Epithelial cell of esophagus (primary cell): ENCODE measurements around the gene RFT1.

Source experiments
- DNase-seq: peaks from one replicate; pipeline ENCODE4 v3.0.0; 2010; ENCODE audit warnings: low read depth
- H3K4me3 ChIP-seq: 2 replicates; pipeline ENCODE4 v1.5.1; 2011; ENCODE audit warnings: mild to moderate bottlenecking, low read length, control low read depth
- TF ChIP-seq, protein P1 (sequence below): IDR thresholded peaks from 2 replicates; pipeline ENCODE4 v1.5.1; 2011; ENCODE audit warnings: low read depth, mild to moderate bottlenecking, low read length, control low read depth, inconsistent platforms; ENCODE audit not compliant: insufficient read depth; ENCODE audit errors: missing control alignments

Gene RFT1

DNA sequence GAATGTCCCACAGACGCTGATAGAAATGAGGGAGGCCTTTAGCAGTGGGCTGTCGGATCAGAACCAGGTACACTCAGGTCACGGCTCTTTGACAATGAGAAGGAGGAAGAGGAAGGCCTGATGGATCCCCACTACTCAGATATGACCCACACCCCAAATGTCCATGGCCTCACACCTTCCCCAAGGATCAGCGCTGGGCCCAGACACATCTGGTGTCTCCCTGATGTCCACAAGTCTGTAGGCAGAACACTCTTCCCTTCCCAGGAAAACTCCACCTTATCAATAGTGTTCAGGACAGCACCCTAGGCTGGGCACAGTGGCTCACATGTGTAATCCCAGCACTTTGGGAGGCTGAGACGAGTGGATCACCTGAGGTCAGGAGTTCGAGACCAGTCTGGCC lies 51.1 kb downstream of the RFT1 start:
- TF ChIP-seq, protein P1, sequence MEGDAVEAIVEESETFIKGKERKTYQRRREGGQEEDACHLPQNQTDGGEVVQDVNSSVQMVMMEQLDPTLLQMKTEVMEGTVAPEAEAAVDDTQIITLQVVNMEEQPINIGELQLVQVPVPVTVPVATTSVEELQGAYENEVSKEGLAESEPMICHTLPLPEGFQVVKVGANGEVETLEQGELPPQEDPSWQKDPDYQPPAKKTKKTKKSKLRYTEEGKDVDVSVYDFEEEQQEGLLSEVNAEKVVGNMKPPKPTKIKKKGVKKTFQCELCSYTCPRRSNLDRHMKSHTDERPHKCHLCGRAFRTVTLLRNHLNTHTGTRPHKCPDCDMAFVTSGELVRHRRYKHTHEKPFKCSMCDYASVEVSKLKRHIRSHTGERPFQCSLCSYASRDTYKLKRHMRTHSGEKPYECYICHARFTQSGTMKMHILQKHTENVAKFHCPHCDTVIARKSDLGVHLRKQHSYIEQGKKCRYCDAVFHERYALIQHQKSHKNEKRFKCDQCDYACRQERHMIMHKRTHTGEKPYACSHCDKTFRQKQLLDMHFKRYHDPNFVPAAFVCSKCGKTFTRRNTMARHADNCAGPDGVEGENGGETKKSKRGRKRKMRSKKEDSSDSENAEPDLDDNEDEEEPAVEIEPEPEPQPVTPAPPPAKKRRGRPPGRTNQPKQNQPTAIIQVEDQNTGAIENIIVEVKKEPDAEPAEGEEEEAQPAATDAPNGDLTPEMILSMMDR, result no peak
- DNase-seq, result no peak
- no peak overlapping the region for H3K4me3 ChIP-seq

DNA sequence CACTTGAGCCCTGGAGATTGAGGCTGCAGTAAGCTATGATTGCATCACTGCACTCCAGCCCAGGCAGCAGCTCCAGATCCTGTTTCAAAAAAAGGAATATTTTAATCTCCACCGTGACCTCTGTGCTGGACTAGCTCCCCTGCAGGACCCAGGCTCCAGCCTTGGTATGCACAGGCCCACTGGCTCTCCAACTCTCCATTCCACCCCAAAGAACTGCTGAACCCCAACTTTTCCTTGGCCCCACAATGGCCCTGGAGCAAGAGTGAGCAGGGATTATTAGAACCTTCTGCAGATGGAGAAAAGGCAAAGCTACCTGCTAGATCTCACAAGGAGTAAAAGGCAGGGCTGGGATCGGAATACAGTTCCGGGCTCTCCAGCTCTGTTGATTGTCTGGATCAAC lies 51.6 kb downstream of the RFT1 start:
- no peak overlapping the region for H3K4me3 ChIP-seq
- DNase-seq, result no peak
- TF ChIP-seq, protein P1, result no peak

DNA sequence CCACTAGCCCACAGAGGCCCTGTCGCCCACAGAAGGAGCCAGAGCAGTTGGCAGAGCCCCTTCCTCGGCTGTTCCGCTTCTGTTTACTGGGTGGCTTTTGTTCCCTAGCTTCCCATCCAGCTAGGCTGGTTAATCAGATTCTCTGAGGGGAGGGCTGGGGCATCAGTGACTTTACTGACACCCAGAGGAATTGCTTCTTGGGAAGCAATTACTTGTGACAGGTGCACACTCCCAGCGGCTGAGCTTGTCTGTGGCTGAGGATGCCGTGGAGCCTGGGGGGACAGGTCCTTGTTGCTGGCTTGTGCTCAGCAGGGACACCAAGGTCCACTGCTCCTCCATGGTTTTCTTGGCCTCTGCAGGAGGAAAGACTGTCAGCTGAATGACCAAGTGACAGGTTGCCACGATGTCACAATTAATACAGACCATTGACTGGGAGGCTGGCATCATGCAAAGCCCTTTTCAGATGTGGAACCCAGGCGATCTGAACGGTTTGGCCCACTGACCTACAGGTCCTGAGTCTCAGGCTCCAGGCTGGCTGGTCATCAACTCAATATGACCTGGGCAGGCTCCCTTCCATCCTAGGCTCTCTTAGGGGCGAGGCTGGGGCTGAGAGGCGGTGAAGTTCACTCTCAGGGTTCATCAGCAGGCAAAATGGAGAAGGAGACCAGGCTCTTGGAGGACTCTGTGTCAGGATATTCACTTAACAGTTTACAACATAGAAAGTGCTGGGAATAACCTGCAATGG lies 52.6 kb downstream of the RFT1 start:
- DNase-seq, result no peak
- TF ChIP-seq, protein P1, result no peak
- H3K4me3 ChIP-seq, result no peak overlapping the region

DNA sequence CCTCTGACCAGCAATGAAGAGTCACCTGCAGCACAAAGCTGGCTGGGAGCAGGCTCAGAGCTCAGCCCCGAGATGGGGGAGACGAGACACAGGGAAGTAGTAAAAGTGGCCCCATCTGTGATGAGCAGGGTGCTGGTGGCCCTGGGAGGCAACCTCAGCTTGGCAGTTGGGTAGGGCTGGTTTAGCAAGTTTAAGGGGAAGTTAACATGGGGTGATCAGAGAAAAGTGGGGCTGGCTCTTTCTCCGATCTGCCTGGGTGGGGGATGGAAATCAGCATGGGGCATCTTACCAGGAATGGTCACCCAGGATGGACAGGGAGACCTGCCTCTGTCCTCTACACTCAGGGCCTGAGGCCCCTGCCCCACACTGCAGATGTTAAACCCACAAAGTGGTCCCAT lies 54.5 kb downstream of the RFT1 start:
- TF ChIP-seq, protein P1, result no peak
- no peak overlapping the region for H3K4me3 ChIP-seq
- no peak for DNase-seq

DNA sequence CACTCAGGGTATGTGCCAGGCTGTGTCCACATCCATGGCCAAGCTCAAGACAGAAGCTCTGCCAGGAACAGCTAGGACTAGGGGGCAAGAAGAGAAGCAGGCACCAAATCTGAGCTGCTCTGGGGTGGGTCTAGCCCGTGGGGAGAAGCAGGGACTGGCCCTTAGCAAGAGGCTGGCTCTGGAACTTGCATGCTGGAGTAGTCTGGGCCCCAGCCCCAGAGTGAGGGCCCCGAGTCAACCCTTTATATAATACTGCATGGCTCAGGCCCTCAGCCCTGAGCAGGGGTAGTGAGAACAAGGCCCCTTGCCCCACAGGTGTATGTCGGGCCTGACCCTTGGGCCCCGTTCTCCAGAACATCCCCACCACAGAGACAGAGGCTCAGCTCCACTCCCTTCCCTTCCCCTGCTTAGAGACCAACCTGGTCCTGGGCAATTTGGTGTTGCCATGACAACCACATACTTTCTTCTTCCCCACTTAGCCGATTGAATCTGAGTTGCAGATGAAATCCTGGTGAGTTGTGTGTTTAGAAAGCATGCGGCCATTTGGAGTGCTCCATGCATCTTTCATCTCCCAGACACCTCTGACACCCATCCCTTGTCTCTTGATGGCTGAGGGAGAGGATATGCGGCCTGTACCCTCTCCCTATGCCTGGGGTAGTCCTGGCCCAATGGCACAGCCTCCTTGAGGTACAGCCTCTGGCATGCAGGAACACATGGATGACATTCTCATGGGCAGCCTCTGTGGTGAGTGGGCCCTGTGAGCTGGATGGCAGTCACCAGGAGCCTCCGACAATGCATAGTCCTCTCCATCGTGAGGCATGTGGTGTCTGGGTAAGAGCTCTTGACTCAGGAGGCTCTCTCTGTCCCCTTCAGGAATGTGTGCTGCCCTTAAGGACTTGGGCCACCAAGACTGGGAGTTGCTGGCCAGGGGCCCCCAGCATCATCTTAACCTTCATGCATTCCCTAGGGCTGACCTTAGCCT lies 55.2 kb downstream of the RFT1 start:
- TF ChIP-seq, protein P1, result no peak
- DNase-seq, result no peak
- H3K4me3 ChIP-seq, result no peak overlapping the region

DNA sequence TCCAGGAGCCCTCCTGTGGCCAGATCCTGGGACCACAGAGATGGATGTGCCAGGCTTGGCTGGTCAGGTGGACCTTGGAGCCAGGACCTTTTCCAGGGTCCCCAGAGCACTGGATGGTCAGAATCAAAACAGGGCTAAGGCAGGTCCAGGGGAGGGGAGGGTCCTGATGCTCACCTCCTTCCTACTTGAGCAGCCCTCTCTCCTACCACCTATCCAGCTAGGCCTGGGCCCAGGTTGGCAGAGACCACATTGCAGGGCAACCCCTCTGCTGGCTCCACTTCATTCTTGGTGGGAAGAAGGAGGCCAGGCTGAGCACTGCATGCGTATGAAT lies 55.9 kb downstream of the RFT1 start:
- DNase-seq, result no peak
- H3K4me3 ChIP-seq, result no peak overlapping the region
- TF ChIP-seq, protein P1, result no peak
